ENCODE data around the gene TLCD4. TPM values are rescaled to one million over a fixed set of nuclear protein-coding genes. Genes with fewer than 3 reads are reported as not detected.

The TLCD4 gene
- total RNA-seq, 1 experiment from 2014 or later = 12.1 TPM

- H3K36me3 ChIP-seq (ENCODE audit: control insufficient read depth in 1 of 2, insufficient read depth in 2 of 2, low read length in 2 of 2) = no peaks in the 10 kb centered on the region
- H4K20me1 ChIP-seq (ENCODE audit: insufficient read depth) = no peaks in the 10 kb centered on the region
- H3K27me3 ChIP-seq (ENCODE audit: insufficient read depth, low read length) = no peaks in the 10 kb centered on the region
- H3K9me3 ChIP-seq (ENCODE audit: control insufficient read depth in 1 of 2, insufficient read depth in 1 of 2, low read depth in 1 of 2, low read length in 2 of 2) = no peaks in the 10 kb centered on the region
- ATAC-seq (no peak), DNase-seq (ENCODE audit: low read depth, low spot score) (no peak)
- no peaks in the 10 kb centered on the region for H3K9me2 ChIP-seq (ENCODE audit: insufficient read depth)
- intact Hi-C loops (cut with micrococcal nuclease) = no loop called here
- no peak overlapping the region for H2AFZ ChIP-seq (ENCODE audit: low read depth, low read length, poor library complexity, severe bottlenecking)
- peak overlapping the region; percentile 78 to 88 for H3K4me3 ChIP-seq (replicated peaks in 1 of 2; ENCODE audit: low read depth in 1 of 2, low read length in 2 of 2)
- peaks cover 0 to 14% of the 10 kb centered on the region in 2 experiments; a peak in 2 of 4 replicates for H3K4me1 ChIP-seq (ENCODE audit: control insufficient read depth in 1 of 2, insufficient read depth in 2 of 2, low read length in 2 of 2)
- peak overlapping the region; percentile 73 for H3K4me2 ChIP-seq (ENCODE audit: low read length)
- TF ChIP-seq, protein P1, sequence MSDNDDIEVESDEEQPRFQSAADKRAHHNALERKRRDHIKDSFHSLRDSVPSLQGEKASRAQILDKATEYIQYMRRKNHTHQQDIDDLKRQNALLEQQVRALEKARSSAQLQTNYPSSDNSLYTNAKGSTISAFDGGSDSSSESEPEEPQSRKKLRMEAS (IDR thresholded peaks at IDR 0.05) = no peak
- TF ChIP-seq CEBPB (IDR thresholded peaks at IDR 0.05; ENCODE audit: low read depth) (no peak), ZFX (IDR thresholded peaks at IDR 0.05) (no peak)
- ChIA-PET POLR2A (no interaction called here), CTCF (interaction anchor here (2.2 kb wide), 1 partner anchor 162 kb away, joined by 15 read pairs; the partner anchor contains the start of gene RWDD3), RAD21 (ENCODE audit: low non-redundant PET in 1 of 2, low total read pairs in 2 of 2, uncharacterized antibody in 2 of 2, unreplicated experiment in 2 of 2) (no interaction called here)
- no peak overlapping the region for H3K27ac ChIP-seq (ENCODE audit: low read depth, low read length)
- no TSS peak for BruUV-seq (replicated peaks)
- H3K9ac ChIP-seq (ENCODE audit: low read length) = peak overlapping the region; percentile 60
- no peaks in the 10 kb centered on the region for H3K79me2 ChIP-seq (ENCODE audit: insufficient read depth, low read length)
Observed at GRCh38 chr1:95071539-95071938, 45.6 kb upstream of the TLCD4 start.

GRCh38 chr1:95072117-95072516 is 45.0 kb upstream of the TLCD4 start:
- TF ChIP-seq RAD21 (IDR thresholded peaks at IDR 0.05; ENCODE audit: low read depth) (no peak), SRF (IDR thresholded peaks at IDR 0.05; ENCODE audit: low read depth) (no peak), JUND (IDR thresholded peaks at IDR 0.05) (no peak), CEBPB (IDR thresholded peaks at IDR 0.05; ENCODE audit: low read depth) (no peak), ELF1 (IDR thresholded peaks at IDR 0.05; ENCODE audit: borderline replicate concordance, low read depth) (no peak), FOSL1 (IDR thresholded peaks at IDR 0.05; ENCODE audit: low read depth) (no peak), SIN3A (IDR thresholded peaks at IDR 0.05; ENCODE audit: low read depth) (no peak; the same call in 1 of the 2 replicates), ZFX (IDR thresholded peaks at IDR 0.05) (no peak), POLR2AphosphoS5 (IDR thresholded peaks at IDR 0.05; ENCODE audit: low read depth, low read length) (no peak), EZH2 (IDR thresholded peaks at IDR 0.05) (no peak), CBX3 (IDR thresholded peaks at IDR 0.05; ENCODE audit: low read depth) (no peak), ZNF274 (IDR thresholded peaks at IDR 0.05; ENCODE audit: low read depth, low read length) (no peak), POLR2A (IDR thresholded peaks at IDR 0.05; ENCODE audit: borderline replicate concordance, extremely low read depth, insufficient read depth, insufficient read length) (no peak), SP1 (IDR thresholded peaks at IDR 0.05; ENCODE audit: low read depth) (no peak), EGR1 (IDR thresholded peaks at IDR 0.05; ENCODE audit: low read depth) (no peak), TCF7L2 (IDR thresholded peaks at IDR 0.05; ENCODE audit: borderline replicate concordance, extremely low read depth, insufficient read depth, insufficient read length) (no peak), EZH2phosphoT487 (IDR thresholded peaks at IDR 0.05; ENCODE audit: borderline replicate concordance) (no peak)
- TF ChIP-seq, protein P2, sequence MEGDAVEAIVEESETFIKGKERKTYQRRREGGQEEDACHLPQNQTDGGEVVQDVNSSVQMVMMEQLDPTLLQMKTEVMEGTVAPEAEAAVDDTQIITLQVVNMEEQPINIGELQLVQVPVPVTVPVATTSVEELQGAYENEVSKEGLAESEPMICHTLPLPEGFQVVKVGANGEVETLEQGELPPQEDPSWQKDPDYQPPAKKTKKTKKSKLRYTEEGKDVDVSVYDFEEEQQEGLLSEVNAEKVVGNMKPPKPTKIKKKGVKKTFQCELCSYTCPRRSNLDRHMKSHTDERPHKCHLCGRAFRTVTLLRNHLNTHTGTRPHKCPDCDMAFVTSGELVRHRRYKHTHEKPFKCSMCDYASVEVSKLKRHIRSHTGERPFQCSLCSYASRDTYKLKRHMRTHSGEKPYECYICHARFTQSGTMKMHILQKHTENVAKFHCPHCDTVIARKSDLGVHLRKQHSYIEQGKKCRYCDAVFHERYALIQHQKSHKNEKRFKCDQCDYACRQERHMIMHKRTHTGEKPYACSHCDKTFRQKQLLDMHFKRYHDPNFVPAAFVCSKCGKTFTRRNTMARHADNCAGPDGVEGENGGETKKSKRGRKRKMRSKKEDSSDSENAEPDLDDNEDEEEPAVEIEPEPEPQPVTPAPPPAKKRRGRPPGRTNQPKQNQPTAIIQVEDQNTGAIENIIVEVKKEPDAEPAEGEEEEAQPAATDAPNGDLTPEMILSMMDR (IDR thresholded peaks at IDR 0.05 in 2 of 3, conservative IDR thresholded peaks at IDR 0.05 in 1 of 3; ENCODE audit: borderline replicate concordance in 1 of 3, insufficient read depth in 1 of 3, low read depth in 2 of 3, low read length in 2 of 3) = no peak
- TF ChIP-seq, protein P1 (IDR thresholded peaks at IDR 0.05) = no peak
- TF ChIP-seq, protein P3, sequence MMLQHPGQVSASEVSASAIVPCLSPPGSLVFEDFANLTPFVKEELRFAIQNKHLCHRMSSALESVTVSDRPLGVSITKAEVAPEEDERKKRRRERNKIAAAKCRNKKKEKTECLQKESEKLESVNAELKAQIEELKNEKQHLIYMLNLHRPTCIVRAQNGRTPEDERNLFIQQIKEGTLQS (IDR thresholded peaks at IDR 0.05) = no peak
- Histone ChIP-seq H3K9ac (ENCODE audit: low read length) (peak overlapping the region; percentile 60), H3K4me3 (replicated peaks in 1 of 2; ENCODE audit: low read depth in 1 of 2, low read length in 2 of 2) (peak overlapping the region; percentile 78 to 88), H3K79me2 (ENCODE audit: insufficient read depth, low read length) (no peaks in the 10 kb centered on the region), H2AFZ (ENCODE audit: low read depth, low read length, poor library complexity, severe bottlenecking) (no peak overlapping the region), H3K9me2 (ENCODE audit: insufficient read depth) (no peaks in the 10 kb centered on the region), H3K27me3 (ENCODE audit: insufficient read depth, low read length) (no peaks in the 10 kb centered on the region), H3K4me1 (ENCODE audit: control insufficient read depth in 1 of 2, insufficient read depth in 2 of 2, low read length in 2 of 2) (peaks cover 0 to 12% of the 10 kb centered on the region in 2 experiments; a peak in 2 of 4 replicates), H3K27ac (ENCODE audit: low read depth, low read length) (peak overlapping the region; percentile 74), H3K9me3 (ENCODE audit: control insufficient read depth in 1 of 2, insufficient read depth in 1 of 2, low read depth in 1 of 2, low read length in 2 of 2) (no peaks in the 10 kb centered on the region), H4K20me1 (ENCODE audit: insufficient read depth) (no peaks in the 10 kb centered on the region), H3K36me3 (ENCODE audit: control insufficient read depth in 1 of 2, insufficient read depth in 2 of 2, low read length in 2 of 2) (no peaks in the 10 kb centered on the region), H3K4me2 (ENCODE audit: low read length) (peak overlapping the region; percentile 73)
- no peak for ATAC-seq
- BruUV-seq (replicated peaks) = TSS peak; percentile 77
- ChIA-PET POLR2A (no interaction called here), RAD21 (ENCODE audit: low non-redundant PET in 1 of 2, low total read pairs in 2 of 2, uncharacterized antibody in 2 of 2, unreplicated experiment in 2 of 2) (interaction anchor here (0.6 to 1.4 kb wide), 2 partner anchors 16 to 162 kb away, joined by 3 to 8 read pairs; partner anchors contain the start of gene RWDD3 (in 1 of the 2)), CTCF (interaction anchor here (0.9 to 2.2 kb wide), 3 partner anchors 13 to 162 kb away, joined by 3 to 25 read pairs (median 15); partner anchors contain the start of genes RWDD3 and TLCD4)
- intact Hi-C loops (cut with micrococcal nuclease) = no loop called here
- DNase-seq (ENCODE audit: low read depth, low spot score) = no peak
